Neural crest cell (in vitro differentiated cells): ENCODE measurements around the gene TUBA8. TPM values are rescaled to one million over a fixed set of nuclear protein-coding genes. Genes with fewer than 3 reads are reported as not detected.

Experiments used
- DNase-seq: peaks from one replicate; pipeline ENCODE4 v3.0.0; 2021; ENCODE audit warnings: low read depth, mixed read lengths, low spot score
- H3K27ac Mint-ChIP-seq: one replicate; pipeline ENCODE4 v1.8.0; 2021; ENCODE audit warnings: mild to moderate bottlenecking, mixed read lengths; ENCODE audit not compliant: unreplicated experiment
- H3K27me3 Mint-ChIP-seq: 2 replicates; pipeline ENCODE4 v1.8.0; 2021; ENCODE audit warnings: low read depth, mild to moderate bottlenecking, mixed read lengths
- H3K36me3 Mint-ChIP-seq: 2 replicates; pipeline ENCODE4 v1.8.0; 2021; ENCODE audit warnings: low read depth, mild to moderate bottlenecking, mixed read lengths
- H3K4me1 Mint-ChIP-seq: 2 replicates; pipeline ENCODE4 v1.8.0; 2021; ENCODE audit warnings: mixed read lengths
- H3K4me3 Mint-ChIP-seq: one replicate; pipeline ENCODE4 v1.8.0; 2021; ENCODE audit warnings: mild to moderate bottlenecking, mixed read lengths
- H3K9me3 Mint-ChIP-seq: 2 replicates; pipeline ENCODE4 v1.8.0; 2021; ENCODE audit warnings: mixed read lengths
- total RNA-seq: library from RNA; stranded (reverse); gene quantifications from 2 replicates; pipeline ENCODE4 v1.2.1, GENCODE V29; 2021
- TF ChIP-seq, protein P1 (sequence below): fragments of 200-600 bp; sonication (generic); conservative IDR thresholded peaks from 2 replicates; pipeline ENCODE4 v1.5.0; 2021; ENCODE audit warnings: antibody characterized with exemption, mild to moderate bottlenecking

Gene TUBA8
- total RNA-seq, 1 donor from 2014 or later = 2.0 TPM

DNA sequence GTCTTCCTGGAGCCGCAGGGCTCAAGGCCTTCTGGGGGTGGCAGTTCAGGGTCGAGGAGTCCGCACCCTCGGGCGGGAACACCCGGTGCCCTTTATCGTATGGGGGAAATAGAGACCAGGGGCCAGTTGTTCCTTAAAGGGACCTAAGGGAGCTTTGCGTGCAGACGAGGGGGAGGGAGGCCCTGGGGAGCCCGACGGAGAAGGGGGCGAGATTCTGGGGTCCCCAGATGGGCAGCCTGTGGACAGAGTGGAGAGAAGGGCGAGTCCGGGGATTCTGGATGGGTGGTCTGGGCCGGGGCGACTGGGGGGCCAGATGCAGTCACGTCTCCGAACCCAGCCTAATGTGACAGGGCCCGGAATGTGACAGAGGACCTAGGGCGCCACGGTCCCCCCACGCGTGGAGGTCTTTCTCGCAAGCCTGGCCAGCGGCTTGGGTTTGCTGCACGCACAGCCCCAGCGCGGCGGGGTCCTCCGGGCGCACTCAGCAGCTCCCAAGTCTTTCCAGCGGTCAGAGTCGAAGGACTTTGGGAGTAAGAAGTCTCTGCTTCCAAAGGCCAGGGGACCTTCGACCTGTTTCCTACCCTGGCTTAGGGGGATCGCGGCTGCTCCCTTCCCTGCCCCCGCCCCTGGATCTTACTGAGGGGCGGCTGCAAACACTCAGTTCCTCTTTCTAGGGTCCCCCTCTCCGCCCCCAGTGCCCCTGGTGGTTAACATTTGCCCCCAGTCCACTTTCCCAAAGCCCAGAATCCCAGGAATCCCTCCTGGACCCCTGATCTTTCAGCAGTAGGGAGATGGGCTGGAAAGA is 547 bp downstream of the TUBA8 start:
- TF ChIP-seq, protein P1, sequence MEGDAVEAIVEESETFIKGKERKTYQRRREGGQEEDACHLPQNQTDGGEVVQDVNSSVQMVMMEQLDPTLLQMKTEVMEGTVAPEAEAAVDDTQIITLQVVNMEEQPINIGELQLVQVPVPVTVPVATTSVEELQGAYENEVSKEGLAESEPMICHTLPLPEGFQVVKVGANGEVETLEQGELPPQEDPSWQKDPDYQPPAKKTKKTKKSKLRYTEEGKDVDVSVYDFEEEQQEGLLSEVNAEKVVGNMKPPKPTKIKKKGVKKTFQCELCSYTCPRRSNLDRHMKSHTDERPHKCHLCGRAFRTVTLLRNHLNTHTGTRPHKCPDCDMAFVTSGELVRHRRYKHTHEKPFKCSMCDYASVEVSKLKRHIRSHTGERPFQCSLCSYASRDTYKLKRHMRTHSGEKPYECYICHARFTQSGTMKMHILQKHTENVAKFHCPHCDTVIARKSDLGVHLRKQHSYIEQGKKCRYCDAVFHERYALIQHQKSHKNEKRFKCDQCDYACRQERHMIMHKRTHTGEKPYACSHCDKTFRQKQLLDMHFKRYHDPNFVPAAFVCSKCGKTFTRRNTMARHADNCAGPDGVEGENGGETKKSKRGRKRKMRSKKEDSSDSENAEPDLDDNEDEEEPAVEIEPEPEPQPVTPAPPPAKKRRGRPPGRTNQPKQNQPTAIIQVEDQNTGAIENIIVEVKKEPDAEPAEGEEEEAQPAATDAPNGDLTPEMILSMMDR = no peak
- DNase-seq = no peak
- Mint-ChIP-seq H3K27me3 (peaks cover 25% of the 10 kb centered on the region), H3K27ac (no peak overlapping the region), H3K4me1 (peaks cover 9% of the 10 kb centered on the region), H3K9me3 (no peaks in the 10 kb centered on the region), H3K4me3 (peak overlapping the region; percentile 51), H3K36me3 (no peaks in the 10 kb centered on the region)

DNA sequence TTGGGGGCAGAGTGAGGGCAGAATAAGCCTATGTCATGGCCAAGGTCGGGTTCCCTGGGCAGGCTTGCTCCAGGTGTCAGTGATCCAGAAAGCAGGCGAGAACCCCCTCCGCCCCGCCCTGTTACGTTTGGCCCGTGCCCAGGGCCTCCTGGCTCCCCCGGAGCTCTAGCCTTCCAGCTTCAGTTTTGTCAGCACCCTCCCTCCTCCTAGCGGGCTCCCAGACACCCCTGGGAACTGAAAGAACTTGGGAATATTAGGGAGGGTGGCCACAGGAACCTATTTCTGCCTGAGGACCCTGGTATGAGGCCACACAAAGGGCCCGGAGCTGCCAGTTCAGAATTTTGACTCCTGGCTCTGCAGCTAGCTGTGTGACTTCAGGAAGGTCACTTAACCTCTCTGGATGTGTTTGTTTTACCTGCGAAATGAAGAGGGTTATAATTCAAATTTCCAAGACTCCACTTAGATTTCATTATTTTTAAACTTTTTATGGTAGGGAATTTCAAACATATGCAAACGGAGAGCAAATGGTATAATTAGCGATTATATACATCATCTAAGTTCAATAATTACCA is 1.2 kb downstream of the TUBA8 start:
- TF ChIP-seq, protein P1 = no peak
- Mint-ChIP-seq H3K36me3 (no peaks in the 10 kb centered on the region), H3K9me3 (no peaks in the 10 kb centered on the region), H3K27me3 (peaks cover 25% of the 10 kb centered on the region), H3K4me3 (no peak overlapping the region), H3K27ac (no peak overlapping the region), H3K4me1 (peaks cover 9% of the 10 kb centered on the region)
- DNase-seq = no peak

DNA sequence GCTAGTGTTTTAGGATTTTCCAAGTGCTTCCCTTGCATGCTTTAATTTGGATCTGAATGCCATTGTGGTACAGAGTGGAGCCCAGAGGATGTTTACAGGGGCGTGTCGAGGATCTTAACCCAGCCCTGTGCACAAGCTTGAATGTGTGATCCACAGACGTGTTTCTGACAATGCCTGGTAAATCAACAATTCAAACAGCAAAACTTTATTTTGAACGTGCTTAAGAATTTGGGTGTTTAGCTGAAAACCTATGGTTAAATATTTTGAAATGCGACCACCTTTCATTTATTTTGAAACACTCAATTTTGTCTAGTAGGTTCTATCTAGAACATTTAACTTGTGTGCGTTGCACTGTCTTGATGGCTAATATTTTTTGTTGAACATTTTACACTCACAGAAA is 1.8 kb downstream of the TUBA8 start:
- TF ChIP-seq, protein P1 = no peak
- H3K27me3 Mint-ChIP-seq = peaks cover 25% of the 10 kb centered on the region
- H3K36me3 Mint-ChIP-seq = no peaks in the 10 kb centered on the region
- H3K9me3 Mint-ChIP-seq = no peaks in the 10 kb centered on the region
- no peak overlapping the region for H3K27ac Mint-ChIP-seq
- no peak for DNase-seq
- no peak overlapping the region for H3K4me3 Mint-ChIP-seq
- peaks cover 9% of the 10 kb centered on the region for H3K4me1 Mint-ChIP-seq

DNA sequence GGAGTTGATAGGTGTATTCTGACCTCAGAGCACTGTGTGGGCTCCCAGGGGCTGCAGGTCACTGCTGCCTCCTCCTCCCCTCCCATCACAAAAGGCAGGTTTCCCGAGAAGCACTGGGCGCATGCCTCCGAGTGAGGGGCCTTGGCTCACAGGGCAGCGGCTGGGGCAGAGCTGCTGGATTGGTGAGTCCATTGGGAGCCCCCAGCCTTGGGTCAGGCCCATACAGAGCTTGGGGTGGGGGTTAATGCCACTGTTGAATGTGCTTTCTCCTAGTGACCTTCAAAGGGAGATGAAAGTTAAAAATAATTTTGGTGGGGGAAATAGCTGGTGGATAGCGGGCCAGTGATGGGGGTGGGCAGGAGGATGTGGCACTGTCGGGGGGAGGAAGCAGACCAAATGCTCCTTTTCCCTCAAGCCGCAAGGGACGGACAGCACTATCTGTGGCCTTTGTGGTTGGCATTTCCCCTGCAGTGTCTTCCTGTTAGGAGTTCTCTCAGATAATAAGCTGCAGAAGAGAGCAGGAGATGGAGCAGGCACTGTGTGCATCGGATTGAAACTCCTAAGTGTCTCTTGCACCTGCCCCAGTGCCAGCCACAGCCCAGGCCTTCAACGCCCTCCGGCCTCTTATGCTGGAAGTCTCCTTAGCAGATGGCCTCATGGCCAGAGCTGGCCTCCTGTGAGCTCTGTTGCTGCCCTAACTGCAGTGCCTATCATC is 3.2 kb downstream of the TUBA8 start:
- Mint-ChIP-seq H3K27ac (no peak overlapping the region), H3K4me3 (no peak overlapping the region), H3K4me1 (peaks cover 9% of the 10 kb centered on the region), H3K27me3 (peaks cover 25% of the 10 kb centered on the region), H3K9me3 (no peaks in the 10 kb centered on the region), H3K36me3 (no peaks in the 10 kb centered on the region)
- TF ChIP-seq, protein P1 = no peak
- no peak for DNase-seq

DNA sequence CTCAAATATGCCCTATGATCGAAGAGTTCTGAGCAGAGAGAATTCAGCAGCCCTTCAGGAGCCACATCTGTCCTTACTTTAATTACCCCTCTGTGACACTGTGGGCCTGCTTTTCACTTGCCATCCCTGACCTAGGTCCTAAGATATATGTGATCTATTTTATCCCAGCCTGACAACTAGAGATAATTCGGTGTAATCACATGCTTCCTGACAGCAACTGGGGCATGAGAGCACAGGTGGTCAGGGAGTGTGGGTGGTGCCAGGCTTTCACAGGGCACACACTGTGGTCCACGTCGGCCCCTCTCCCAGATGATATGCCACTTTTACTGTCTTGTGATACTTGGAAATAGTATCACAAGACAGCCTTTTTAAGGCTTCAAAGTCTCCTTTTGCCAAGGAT is 3.9 kb downstream of the TUBA8 start:
- Mint-ChIP-seq H3K36me3 (no peaks in the 10 kb centered on the region), H3K4me1 (peaks cover 7% of the 10 kb centered on the region), H3K4me3 (no peak overlapping the region), H3K27ac (no peak overlapping the region), H3K9me3 (no peaks in the 10 kb centered on the region), H3K27me3 (peaks cover 22% of the 10 kb centered on the region)
- TF ChIP-seq, protein P1 = no peak
- no peak for DNase-seq
